GM19351 (cell line): ENCODE measurements around the gene RSPO1.
"Not testable (repeated sequence)": the region's sequence is repeated elsewhere in the genome, so short reads cannot be mapped to it uniquely, and the experiment has no call there.

Source experiments
- ATAC-seq: cut with Tn5 transposase; IDR thresholded peaks from one replicate; pipeline ENCODE4 v1.9.1; 2021; ENCODE audit warnings: mild to moderate bottlenecking, moderate library complexity; ENCODE audit not compliant: unreplicated experiment

The RSPO1 gene, protein sequence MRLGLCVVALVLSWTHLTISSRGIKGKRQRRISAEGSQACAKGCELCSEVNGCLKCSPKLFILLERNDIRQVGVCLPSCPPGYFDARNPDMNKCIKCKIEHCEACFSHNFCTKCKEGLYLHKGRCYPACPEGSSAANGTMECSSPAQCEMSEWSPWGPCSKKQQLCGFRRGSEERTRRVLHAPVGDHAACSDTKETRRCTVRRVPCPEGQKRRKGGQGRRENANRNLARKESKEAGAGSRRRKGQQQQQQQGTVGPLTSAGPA

DNA sequence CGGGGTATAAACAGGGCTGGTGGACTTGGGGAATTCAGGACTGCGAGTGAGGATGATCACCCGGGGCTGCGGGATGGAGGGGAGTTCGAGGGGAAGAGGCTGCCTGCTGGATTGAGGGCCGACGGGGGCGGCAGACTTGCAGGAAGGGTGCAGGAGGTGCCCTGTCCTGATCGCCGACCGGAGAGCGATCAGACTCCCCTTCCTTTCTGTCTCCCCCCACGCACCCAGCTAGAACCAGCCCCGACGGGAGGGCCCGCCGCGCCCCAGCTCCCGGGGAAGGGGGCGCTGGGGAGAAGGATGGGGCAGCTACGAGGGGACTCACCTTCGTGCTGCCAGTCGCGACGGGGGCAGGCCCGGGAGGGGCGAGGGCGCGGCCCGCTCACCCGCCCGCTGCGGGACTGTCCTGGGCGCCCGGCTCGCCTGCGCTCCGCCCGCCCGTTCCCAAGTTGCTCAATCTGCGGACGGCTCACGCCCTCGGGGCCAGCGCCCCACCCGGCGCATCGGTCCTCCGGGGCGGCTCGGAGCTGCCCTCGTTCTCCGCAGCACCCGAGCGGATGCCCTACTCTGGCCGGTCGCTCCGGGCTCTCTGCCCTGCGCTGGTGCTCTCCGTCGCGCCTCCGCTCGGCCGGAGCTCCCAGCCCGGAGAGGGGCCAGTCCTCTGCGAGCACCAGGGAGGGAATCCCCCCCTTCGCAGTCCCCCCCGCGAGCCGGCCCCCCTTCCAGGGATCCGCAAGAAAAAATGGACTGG lies at the start of gene RSPO1:
Gene RSPO1, minus strand, starts transcription at position 649 of the 748 bp plus-strand sequence. CDS start 5,231 bp downstream, outside the sequence.
- no peak for ATAC-seq

DNA sequence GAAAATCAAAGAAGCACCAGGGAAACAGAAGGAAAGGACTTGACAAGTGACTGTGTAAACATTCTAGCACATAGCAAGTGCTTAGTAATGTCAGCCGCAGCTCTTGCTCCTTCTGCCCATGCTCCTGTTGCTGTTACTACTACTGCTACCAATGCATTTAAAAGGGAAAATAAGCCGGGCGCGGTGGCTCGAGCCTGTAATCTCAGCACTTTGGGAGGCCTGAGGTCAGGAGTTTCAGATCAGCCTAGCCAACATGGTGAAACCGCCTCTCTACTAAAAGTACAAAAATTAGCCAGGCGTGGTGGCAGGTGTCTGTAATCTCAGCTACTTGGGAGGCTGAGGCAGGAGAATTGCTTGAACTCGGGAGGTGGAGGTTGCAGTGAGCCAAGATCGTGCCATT lies 49.5 kb upstream of the RSPO1 start:
- ATAC-seq = not testable (repeated sequence)

DNA sequence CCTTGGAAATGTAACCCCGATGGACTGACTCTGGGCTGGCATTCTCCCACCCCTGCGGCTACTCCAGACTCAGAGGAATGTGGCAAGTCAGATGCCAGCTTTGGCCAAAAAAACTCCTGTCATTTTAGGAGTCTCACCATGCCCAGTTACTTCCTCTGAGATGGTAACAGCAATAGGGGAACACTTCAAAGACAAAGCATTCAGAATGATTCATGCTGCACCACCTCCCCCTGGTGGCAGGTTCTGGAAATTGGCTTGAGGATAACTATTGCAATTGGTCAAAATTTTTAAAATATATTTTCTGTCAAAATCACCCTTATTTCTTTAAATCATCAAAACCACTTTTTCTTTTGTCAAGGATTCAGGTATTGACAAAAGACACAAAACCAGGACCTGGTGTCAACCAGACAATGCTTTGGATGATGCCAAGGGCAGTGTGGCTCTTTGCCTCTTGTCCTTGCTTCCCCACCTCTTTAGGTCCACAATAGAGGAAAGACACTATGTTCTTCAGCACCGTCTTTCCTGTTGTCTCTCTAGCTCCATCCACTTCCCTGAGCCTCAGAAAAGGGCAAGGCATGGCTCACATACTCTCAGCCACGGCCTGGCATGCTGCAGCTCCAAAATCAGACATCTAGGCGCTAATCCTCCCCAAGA lies 47.8 kb upstream of the RSPO1 start:
- ATAC-seq = no peak

DNA sequence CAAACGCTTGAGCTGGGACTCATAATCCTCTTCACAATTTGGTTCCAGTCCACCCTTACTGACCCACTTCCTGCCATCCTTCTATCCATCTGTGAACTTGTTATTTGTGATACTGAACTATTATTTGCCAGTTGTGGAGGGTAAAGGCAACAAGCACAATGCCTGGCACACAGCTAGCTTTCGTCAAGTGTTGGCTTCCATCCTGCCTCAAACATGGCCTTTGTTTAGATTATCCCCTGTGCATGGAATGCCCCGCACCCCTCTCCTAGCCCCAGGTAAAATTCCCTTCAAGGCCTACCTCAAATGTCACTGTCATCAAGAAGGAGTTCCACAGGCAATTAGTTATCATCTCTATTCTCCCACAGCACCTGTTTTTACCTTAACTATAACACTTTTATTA lies 46.2 kb upstream of the RSPO1 start:
- ATAC-seq = no peak

DNA sequence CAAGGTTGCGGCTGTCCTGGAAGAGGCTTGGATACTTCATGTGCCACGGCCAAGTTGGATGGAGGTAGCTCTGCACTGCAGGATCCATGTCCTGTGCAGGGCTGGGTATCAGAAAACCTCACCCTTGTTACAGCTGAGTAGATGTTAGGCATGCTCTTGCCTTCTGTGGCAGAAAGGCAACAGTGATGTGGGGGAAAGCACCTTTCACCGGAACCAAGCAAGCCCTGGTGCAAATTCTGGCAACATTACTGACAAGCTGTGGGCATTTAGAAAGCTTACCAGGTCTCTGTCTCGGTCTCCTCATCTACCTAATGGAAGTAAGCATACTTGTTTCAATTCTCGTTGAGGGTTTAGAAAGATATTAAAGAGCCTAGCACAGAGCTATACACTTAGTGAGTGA lies 43.1 kb upstream of the RSPO1 start:
- no peak for ATAC-seq

DNA sequence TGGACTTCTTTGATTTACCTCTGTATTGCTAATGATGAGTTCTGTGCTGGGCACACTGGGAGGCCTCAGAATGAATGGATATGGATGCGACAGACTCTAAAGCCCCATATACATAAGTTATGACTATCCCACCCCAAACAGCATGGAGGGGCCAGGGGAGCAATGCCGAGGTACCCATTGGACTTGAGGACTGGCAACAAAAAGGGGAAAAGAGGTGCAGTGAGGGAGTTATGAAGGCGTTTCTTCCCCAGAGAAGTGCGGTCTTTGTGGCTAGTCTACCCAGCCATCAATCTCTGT lies 42.4 kb upstream of the RSPO1 start:
- ATAC-seq = no peak

DNA sequence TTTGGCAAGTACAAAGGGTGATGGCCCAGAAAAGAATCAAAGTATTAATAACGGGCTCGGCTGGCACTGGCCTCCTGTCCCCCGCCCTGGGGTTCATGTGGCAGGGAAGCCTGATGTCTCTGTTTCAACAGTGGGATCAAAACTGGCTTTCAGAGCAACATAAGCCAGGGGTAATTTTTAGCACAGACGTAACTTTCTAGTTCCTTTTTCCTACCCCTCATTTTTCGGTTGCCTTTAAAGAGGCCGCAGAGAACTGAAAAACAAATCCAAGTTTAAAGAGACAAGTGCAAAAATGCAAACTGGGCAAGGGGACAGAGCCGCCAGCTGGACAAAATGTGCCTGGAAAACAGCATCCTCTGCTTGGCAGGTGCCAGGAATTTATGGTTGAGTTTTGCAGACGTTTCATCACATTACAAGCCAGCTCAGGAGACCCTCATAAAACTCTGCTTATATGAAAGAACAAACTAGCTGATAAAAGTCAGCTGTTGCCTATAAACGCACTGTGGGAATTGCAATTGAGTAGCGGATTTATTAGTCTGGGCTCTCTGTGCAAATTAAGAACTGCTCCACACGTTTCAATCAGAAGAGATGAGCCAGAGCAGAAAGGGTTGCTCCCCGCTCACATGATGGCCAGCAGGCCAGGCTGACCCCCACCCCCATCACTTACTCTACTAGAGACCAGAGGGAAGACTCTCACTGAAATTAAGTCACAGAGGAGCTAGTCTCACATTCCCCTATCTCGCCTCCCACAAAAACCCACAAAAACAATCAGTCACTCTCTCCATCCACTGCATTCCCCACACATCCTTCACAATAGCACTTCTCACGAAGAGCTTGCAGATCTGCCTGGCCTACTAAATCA lies 41.8 kb upstream of the RSPO1 start:
- ATAC-seq = no peak

DNA sequence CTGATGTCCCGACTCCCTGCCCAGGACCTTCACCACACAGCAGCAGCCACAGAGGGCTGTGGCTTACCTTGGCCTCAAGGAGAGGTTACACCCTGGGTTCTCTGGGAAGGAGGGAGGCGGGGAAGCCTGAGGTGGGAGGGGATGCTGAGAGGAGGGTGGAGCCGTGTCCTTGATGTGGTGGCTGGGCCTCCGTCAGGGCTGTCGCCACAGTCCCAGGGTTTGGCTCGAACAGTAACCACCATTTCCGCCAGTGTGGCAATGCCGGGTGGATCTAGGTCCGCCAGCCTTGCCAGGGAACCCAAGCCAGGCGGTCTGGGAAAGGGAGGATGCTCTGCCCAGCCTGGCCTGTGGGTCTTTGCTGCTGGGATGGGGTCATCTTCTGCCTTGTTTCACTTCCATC lies 39.2 kb upstream of the RSPO1 start:
- ATAC-seq = no peak

DNA sequence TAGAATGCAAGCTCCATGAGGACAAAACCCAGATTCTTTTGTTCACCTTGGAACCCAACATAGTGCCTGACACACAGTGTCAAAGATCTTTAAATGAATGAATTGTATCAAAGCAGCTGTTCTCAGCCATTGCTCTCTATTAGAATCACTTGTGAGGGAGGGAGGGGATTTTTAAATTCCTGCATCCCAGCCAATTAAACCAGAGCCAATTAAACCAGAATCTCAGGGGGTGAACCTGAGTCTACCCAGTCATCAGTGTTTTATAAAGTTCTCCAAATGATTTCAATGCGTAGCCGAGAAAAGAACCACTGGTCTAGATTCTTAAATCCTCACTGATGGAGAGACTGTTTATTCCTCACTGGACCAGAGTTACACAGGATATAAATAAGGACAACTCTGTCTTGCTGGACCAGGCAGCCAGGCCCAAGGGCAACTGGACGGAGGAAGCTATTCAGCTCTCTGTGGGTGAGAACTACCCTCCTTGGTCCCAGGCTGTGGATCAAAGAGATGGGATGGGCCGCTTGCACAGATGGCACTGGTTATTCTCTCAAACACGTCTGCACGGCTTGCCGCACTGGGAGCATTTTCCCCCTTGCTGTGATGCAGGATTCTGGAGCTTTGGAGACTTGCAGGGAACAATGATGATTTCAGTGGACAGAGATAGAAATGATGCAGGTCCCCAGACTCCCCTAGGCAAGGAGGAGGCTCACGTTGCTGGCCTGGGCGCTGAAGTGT lies 37.6 kb upstream of the RSPO1 start:
- no peak for ATAC-seq

DNA sequence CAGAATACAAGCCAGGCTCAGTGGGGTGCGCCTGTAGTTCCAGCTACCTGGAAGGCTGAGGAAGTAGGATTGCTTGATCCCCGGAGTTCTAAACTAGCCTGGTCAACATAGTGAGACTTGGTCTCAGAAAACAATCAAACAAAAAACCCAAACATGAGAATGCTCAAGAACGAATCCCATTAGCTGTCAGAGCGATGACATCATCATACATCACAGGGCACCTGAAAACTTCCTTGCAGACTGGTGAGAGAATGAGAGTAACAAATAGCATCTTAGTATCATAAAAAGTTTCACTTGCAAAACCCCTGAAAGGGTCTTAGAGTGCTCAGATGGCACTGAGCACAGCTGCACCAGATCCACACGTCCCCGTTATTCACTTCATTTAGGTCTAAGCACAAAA lies 36.6 kb upstream of the RSPO1 start:
- no peak for ATAC-seq

DNA sequence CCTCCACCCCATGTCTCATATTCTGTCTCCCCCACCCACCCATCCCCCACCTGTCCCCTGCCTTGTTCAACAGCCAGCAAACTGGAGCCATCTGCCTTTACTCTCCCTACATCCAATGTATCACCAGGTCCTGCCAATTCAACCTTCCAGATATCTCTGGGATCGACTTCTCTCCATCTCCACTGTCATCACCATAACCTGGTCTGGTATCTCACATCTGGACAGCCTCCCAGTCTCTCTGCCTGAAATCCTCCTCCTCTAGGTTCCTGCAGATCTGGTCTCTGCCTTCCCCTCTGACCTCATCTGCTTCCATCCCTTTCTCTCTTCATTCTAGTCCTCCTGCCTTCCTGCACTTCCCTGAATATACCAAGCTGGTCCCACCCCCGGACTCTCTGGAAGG lies 35.4 kb upstream of the RSPO1 start:
- no peak for ATAC-seq

DNA sequence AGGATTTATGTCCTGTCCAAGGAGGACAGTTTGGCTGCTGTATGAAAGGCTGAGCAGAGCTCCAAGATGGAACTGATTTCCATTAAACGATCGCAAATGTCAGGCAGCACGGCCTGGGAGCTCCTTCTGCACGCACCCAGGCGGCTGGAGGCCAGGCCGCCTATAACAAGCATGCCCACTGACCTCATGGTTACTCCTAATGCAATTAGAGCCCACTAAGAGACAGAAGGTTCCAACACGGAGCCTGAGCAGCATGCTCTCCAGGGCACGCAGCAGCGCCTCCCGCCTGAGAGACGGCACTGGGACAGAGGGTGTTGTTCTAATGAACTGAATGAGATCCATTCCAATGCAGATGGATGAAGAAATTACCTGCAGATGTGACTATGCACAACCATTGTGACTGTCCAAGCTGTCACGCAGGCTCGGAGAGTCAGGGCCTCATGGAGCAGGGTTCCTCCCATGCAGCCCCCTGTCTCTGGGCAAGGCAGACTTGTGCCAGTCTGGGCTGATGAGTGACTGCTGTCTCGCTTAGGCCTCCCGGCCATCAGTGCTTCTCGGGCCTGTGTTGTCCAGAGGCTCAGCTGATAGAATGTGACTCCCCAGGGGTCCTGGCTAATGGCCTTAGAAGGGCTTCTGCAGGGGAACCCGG lies 32.5 kb upstream of the RSPO1 start:
- ATAC-seq = no peak

DNA sequence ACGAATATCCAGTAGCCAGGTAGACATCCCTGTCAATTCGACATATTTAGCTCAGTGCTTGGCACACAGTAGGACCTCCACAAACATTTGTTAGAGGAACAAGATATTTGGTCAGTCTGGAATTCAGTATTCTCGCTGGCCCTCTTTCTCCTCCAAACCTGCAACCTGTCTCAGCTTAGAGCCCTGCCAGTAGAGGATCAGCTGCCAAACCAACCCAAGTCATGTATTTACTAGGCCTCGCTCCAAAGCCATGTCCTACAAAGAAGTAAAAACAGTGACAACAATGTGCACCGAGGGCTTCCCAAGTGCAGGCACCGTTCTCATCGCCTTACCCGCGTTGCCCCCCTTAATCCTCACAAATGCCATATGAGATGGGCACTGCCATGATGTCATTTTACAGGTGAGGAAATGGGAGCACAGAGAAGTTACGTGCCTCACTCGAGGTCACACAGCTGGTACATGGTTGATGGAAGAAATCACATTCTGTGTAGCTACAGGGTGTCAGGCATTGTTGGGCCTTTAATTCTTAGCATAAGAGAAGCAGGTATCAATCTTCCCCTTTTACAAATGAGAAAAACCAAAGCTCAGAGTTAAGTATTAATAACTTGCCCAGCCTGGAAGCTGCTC lies 31.7 kb upstream of the RSPO1 start:
- ATAC-seq = no peak

DNA sequence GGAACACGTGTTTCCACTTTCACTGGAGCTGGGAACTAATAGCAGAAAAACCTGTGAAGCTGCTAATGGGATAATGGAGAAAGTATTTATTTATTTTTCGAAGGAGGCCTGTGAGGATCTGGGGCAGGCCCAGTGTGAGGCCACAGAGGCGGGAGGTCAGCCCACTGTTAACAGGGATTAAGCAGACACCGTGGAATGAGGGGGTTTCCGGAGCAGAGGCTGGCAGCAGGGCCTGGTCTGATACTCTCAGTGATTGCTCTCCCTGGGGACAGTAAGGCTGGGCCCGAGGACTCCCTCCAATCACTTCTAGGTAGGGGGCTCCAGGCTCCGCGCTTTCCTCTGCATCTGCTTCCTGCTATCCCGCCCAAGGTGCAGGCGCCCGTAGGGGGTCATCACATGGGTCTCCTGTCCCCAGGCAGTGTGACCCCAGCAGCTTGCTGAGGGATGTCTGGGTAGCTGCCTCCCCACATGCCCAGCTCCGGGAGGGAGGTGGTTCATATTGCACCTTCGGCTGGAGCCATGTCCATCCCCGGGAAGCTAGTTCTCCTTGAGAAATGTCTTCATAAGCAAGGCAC lies 28.8 kb upstream of the RSPO1 start:
- no peak for ATAC-seq

DNA sequence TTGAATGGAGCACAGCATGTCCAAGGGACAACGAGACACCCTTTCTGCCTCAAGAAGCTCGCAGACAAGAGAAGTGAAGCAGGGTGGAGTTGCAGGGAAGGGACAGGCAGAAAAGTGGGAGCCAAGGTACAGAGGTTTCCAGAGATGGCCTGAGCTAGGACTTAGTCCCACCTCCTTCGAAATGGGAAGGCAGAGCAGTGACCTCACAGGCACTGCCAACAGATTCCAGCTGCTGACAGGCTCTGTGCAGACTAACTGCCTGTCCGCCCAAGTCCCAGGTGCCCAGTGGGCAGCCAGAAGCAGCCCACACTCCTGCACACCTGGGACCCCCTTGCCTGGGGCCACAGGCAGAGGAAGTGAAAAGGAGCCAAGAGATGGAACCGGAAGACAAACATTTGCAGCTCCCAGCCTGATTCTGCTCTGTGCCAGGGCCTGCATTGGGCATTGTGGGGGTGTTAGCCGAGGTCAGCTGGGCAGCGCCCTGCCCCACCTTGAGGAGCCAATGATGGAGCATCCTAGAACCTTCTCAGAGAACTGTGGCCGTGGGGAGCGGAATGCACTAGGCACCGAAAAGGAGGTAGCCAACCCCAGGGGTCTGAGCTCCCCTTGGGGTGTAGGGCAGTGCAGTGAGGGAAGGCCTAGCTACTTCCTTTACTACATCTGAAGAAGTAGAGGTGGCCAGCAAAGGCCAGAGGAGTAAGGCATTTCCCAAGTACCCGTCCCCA lies 27.5 kb upstream of the RSPO1 start:
- no peak for ATAC-seq

DNA sequence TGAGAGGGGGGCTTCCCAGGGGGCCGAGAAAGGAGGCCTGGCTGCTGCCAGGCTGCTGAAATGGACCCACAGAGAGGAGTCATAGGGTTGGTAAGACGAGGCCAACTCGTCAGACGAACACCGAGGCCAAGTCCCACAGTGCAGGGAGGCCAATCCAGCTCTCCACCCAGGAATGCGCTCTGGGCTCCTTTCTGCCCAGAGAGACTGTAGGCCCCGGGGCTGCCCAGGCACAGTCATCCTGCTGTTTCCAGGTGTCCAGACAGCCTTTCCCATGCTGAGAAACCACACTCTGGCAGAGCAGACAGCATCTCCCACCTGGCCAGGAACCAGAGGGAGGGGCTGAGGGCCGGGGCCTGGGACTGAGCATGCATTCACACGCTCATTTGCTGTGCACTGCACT lies 26.7 kb upstream of the RSPO1 start:
- no peak for ATAC-seq

DNA sequence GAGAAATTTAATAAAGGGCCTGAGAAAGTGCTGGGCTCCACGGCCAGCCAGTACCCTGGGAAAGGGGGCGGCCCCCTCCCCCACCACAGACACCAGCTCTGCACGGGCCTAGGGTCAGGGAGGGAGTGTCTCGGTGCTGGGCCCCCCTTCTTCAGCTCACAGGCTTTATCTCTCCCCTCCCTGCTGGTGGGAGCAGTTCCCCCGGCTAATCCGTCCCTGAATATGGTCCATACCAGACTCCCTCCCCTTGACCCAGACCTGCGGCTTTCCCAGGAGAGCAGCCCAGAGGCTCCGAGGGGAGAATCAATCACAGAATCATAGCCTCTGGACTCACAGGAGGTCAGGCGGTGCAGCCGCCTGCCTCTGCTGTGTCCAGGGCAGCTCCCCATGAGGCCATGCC lies 26.0 kb upstream of the RSPO1 start:
- ATAC-seq = no peak

DNA sequence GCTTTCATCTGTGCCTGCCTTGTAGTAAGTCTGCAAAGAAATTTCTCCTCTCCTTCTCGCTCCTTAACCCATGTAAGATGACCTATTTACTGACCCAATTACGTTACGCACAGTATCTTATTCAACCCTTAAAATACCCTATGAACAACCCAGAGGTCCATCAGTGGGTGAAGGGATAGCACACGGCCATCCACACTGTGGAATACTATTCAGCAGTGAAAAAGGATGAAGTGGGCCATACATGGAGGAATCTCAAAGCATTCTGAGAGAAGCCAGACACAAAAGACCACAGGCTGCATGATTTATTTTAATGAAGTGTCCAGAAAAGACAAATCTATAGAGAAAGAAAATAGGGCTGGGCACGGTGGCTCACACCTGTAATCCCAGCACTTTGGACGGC lies 23.8 kb upstream of the RSPO1 start:
- ATAC-seq = no peak
